ENCODE measurements around the gene CCDC80. TPM values are rescaled to one million over a fixed set of nuclear protein-coding genes. Genes with fewer than 3 reads are reported as not detected.

Gene CCDC80
- total RNA-seq, 3 donors from 2014 or later (not counting 1 experiment from before 2014, with no cell fraction given), result 0.08 TPM; not detected in 2

GRCh38 chr3:112651516-112651915 is 10.6 kb upstream of the CCDC80 start:
- Mint-ChIP-seq H3K4me1 (peaks cover 0 to 15% of the 10 kb centered on the region in 2 donors), H3K27me3 (ENCODE audit: low read depth in 2 of 2) (no peaks in the 10 kb centered on the region), H3K4me3 (no peak overlapping the region), H3K36me3 (no peaks in the 10 kb centered on the region), H3K9me3 (no peaks in the 10 kb centered on the region), H3K27ac (no peak overlapping the region)
- intact Hi-C loops (cut with micrococcal nuclease), result no loop called here
- ATAC-seq (no peak), DNase-seq (no peak)
- WGBS (ENCODE audit: insufficient coverage), result 100% methylated on average over 2 of the region's 2 CpGs
- TF ChIP-seq CTCF (IDR thresholded peaks at IDR 0.05), result no peak
- Histone ChIP-seq H3K36me3 (ENCODE audit: control insufficient read depth, insufficient read depth, low read length) (no peaks in the 10 kb centered on the region), H3K27me3 (ENCODE audit: control insufficient read depth, insufficient read depth, low read length) (no peaks in the 10 kb centered on the region), H3K27ac (ENCODE audit: low read length) (no peak overlapping the region), H3K9me3 (ENCODE audit: control insufficient read depth, insufficient read depth, low read length) (no peaks in the 10 kb centered on the region), H3K4me3 (ENCODE audit: low read length) (no peak overlapping the region), H3K4me1 (ENCODE audit: control insufficient read depth, insufficient read depth, low read length) (no peaks in the 10 kb centered on the region)

DNA sequence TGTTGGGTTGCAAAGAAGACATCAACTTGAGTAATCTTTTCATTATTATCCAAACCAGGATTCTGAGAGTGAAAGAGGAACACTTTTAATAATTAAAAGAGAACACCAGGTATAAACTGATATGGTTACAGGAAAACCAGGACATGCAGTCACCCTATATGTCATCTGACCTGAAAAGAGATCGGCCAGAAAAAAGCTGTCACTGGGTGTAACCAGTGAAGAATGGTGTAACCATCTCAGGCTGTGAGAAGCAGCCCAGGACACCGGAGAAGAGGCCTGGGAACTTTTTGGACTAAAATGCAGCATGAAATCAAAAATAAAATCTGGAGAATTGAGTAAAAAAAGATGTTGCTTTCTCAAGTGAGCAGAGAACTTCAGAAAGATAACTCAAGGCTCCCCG is 10.1 kb upstream of the CCDC80 start:
- intact Hi-C loops (cut with micrococcal nuclease), result no loop called here
- no peak for ATAC-seq
- DNase-seq, result no peak
- Mint-ChIP-seq H3K36me3 (no peaks in the 10 kb centered on the region), H3K9me3 (no peaks in the 10 kb centered on the region), H3K4me1 (peaks cover 0 to 15% of the 10 kb centered on the region in 2 donors), H3K27me3 (ENCODE audit: low read depth in 2 of 2) (no peaks in the 10 kb centered on the region), H3K4me3 (no peak overlapping the region), H3K27ac (no peak overlapping the region)
- H3K27me3 ChIP-seq (ENCODE audit: control insufficient read depth, insufficient read depth, low read length), result no peaks in the 10 kb centered on the region
- no peak overlapping the region for H3K4me3 ChIP-seq (ENCODE audit: low read length)
- no peak overlapping the region for H3K27ac ChIP-seq (ENCODE audit: low read length)
- H3K4me1 ChIP-seq (ENCODE audit: control insufficient read depth, insufficient read depth, low read length), result no peaks in the 10 kb centered on the region
- H3K36me3 ChIP-seq (ENCODE audit: control insufficient read depth, insufficient read depth, low read length), result no peaks in the 10 kb centered on the region
- 87% methylated on average over 3 of the region's 3 CpGs for WGBS (ENCODE audit: insufficient coverage)
- no peaks in the 10 kb centered on the region for H3K9me3 ChIP-seq (ENCODE audit: control insufficient read depth, insufficient read depth, low read length)
- no peak for TF ChIP-seq CTCF (IDR thresholded peaks at IDR 0.05)

- Mint-ChIP-seq H3K4me3 (no peak overlapping the region), H3K36me3 (no peaks in the 10 kb centered on the region), H3K4me1 (peaks cover 0 to 15% of the 10 kb centered on the region in 2 donors), H3K27ac (no peak overlapping the region), H3K27me3 (ENCODE audit: low read depth in 2 of 2) (no peaks in the 10 kb centered on the region), H3K9me3 (no peaks in the 10 kb centered on the region)
- no peak for DNase-seq
- intact Hi-C loops (cut with micrococcal nuclease), result no loop called here
- Histone ChIP-seq H3K4me3 (ENCODE audit: low read length) (no peak overlapping the region), H3K27ac (ENCODE audit: low read length) (no peak overlapping the region), H3K4me1 (ENCODE audit: control insufficient read depth, insufficient read depth, low read length) (no peaks in the 10 kb centered on the region), H3K27me3 (ENCODE audit: control insufficient read depth, insufficient read depth, low read length) (no peaks in the 10 kb centered on the region), H3K9me3 (ENCODE audit: control insufficient read depth, insufficient read depth, low read length) (no peaks in the 10 kb centered on the region), H3K36me3 (ENCODE audit: control insufficient read depth, insufficient read depth, low read length) (no peaks in the 10 kb centered on the region)
- 97% methylated on average over 3 of the region's 3 CpGs for WGBS (ENCODE audit: insufficient coverage)
- ATAC-seq, result no peak
- no peak for TF ChIP-seq CTCF (IDR thresholded peaks at IDR 0.05)
These were observed 9.5 kb upstream of the CCDC80 start for GRCh38 chr3:112650482-112650881.

- Histone ChIP-seq H3K4me1 (ENCODE audit: control insufficient read depth, insufficient read depth, low read length) (peaks cover 3% of the 10 kb centered on the region), H3K9me3 (ENCODE audit: control insufficient read depth, insufficient read depth, low read length) (no peaks in the 10 kb centered on the region), H3K4me3 (ENCODE audit: low read length) (no peak overlapping the region), H3K27ac (ENCODE audit: low read length) (no peak overlapping the region), H3K36me3 (ENCODE audit: control insufficient read depth, insufficient read depth, low read length) (no peaks in the 10 kb centered on the region), H3K27me3 (ENCODE audit: control insufficient read depth, insufficient read depth, low read length) (no peaks in the 10 kb centered on the region)
- Mint-ChIP-seq H3K9me3 (no peaks in the 10 kb centered on the region), H3K27me3 (ENCODE audit: low read depth in 2 of 2) (no peaks in the 10 kb centered on the region), H3K36me3 (no peaks in the 10 kb centered on the region), H3K4me1 (peaks cover 5 to 10% of the 10 kb centered on the region in 2 donors), H3K4me3 (no peak overlapping the region), H3K27ac (no peak overlapping the region)
- intact Hi-C loops (cut with micrococcal nuclease), result no loop called here
- ATAC-seq (no peak), DNase-seq (no peak)
- TF ChIP-seq CTCF (IDR thresholded peaks at IDR 0.05), result no peak
- WGBS (ENCODE audit: insufficient coverage), result 97% methylated on average over 1 of the region's 1 CpG
These were observed 8.5 kb upstream of the CCDC80 start for GRCh38 chr3:112649478-112649735.

All from natural killer cell (primary cell).